H7 (cell line): ENCODE measurements around the gene CATSPERE. TPM values are rescaled to one million over a fixed set of nuclear protein-coding genes. Genes with fewer than 3 reads are reported as not detected.
"Not testable (repeated sequence)": the region's sequence is repeated elsewhere in the genome, so short reads cannot be mapped to it uniquely, and the experiment has no call there.

Experiments used
- DNase-seq: peaks from one replicate; pipeline ENCODE4 v3.0.0; 2012
- H3K27me3 ChIP-seq: 2 replicates; pipeline ENCODE4 v1.6.0; 2011; ENCODE audit warnings: mild to moderate bottlenecking, low read length; ENCODE audit not compliant: control insufficient read depth, insufficient read depth
- H3K36me3 ChIP-seq: replicated peaks from 2 replicates; pipeline ENCODE4 v1.5.1; 2011; ENCODE audit warnings: low read length; ENCODE audit not compliant: control insufficient read depth, insufficient read depth
- H3K4me3 ChIP-seq: 2 replicates; pipeline ENCODE4 v1.5.1; 2011; ENCODE audit warnings: low read depth, mild to moderate bottlenecking, control low read depth, low read length, moderate library complexity; ENCODE audit not compliant: insufficient read depth
- total RNA-seq: library from RNA; depleted of rRNA; stranded (reverse); fragments of >200 nt; shearing (Covaris generic); gene quantifications from 2 replicates; pipeline ENCODE4 v1.2.3, GENCODE V29; 2014

Gene CATSPERE
- total RNA-seq, 1 experiment from 2014 or later, result 0.14 TPM

- H3K27me3 ChIP-seq, result no peaks in the 10 kb centered on the region
- no peak overlapping the region for H3K4me3 ChIP-seq
- no peaks in the 10 kb centered on the region for H3K36me3 ChIP-seq
- no peak for DNase-seq
Measured at GRCh38 chr1:244460197-244460596, 876 bp upstream of the CATSPERE start.

DNA sequence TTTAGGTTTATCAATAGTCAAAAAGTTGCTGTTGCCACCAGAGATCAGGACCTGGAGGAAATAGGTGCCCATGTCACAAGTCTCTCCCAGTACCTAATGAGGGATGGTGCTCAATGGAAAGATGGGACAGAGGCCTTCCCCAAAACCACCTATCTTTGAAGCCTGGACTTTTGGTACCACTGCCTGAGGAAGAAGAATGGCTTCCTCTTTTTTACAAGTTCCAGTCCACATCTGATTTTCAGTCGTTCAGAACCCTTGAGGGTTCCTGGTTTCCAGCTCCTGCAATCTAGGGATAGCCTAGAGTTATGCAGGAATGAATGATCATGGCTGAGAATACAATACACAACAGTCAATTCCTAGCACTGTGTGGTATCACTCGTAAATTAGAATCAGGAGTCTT is 5.7 kb downstream of the CATSPERE start:
- H3K36me3 ChIP-seq, result no peaks in the 10 kb centered on the region
- no peak for DNase-seq
- no peaks in the 10 kb centered on the region for H3K27me3 ChIP-seq
- H3K4me3 ChIP-seq, result no peak overlapping the region

DNA sequence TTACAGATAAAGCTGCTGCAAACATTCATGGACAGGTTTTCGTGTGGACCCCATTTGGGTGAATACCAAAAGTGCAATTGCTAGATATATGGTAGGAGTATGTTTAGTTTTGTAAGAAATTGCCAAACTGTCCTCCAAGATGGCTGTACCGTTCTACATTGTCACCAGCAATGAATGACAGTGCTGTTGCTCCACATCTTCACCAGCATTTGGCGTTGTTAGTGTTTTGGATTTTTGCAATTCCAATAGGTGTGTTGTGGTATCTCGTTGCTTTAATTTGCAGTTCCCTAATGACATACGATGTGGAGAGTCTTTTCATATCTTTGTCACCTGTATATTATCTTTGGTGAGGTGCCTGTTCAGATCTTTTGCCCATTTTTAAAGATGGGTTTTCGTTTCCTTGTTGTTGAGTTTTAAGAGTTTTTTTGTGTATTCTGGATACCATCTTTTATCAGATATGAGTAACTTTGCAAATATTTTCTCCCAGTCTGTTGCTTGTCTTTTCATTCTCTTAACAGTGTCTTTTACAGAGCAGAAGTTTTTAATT is 12.1 kb downstream of the CATSPERE start:
- Histone ChIP-seq H3K36me3 (no peaks in the 10 kb centered on the region), H3K4me3 (no peak overlapping the region), H3K27me3 (no peaks in the 10 kb centered on the region)
- DNase-seq, result no peak

- DNase-seq, H3K36me3 ChIP-seq, H3K4me3 ChIP-seq: not testable (repeated sequence)
Measured at GRCh38 chr1:244484971-244485370, 23.9 kb downstream of the CATSPERE start.

GRCh38 chr1:244494653-244495052 is 33.6 kb downstream of the CATSPERE start:
- Histone ChIP-seq H3K36me3 (no peaks in the 10 kb centered on the region), H3K27me3 (no peaks in the 10 kb centered on the region), H3K4me3 (no peak overlapping the region)
- no peak for DNase-seq

More at GRCh38 chr1:244484971-244485370, 23.9 kb downstream of the CATSPERE start:
- H3K27me3 ChIP-seq, result not testable (repeated sequence)

GRCh38 chr1:244496186-244496585 is 35.1 kb downstream of the CATSPERE start:
- DNase-seq, result no peak
- H3K4me3 ChIP-seq, result no peak overlapping the region
- no peaks in the 10 kb centered on the region for H3K27me3 ChIP-seq
- no peaks in the 10 kb centered on the region for H3K36me3 ChIP-seq

GRCh38 chr1:244497805-244498204 is 36.7 kb downstream of the CATSPERE start:
- H3K27me3 ChIP-seq, result no peaks in the 10 kb centered on the region
- DNase-seq, result no peak
- no peak overlapping the region for H3K4me3 ChIP-seq
- H3K36me3 ChIP-seq, result no peaks in the 10 kb centered on the region

GRCh38 chr1:244499484-244499883 is 38.4 kb downstream of the CATSPERE start:
- not testable (repeated sequence) for H3K4me3 ChIP-seq, DNase-seq, H3K27me3 ChIP-seq, H3K36me3 ChIP-seq

DNA sequence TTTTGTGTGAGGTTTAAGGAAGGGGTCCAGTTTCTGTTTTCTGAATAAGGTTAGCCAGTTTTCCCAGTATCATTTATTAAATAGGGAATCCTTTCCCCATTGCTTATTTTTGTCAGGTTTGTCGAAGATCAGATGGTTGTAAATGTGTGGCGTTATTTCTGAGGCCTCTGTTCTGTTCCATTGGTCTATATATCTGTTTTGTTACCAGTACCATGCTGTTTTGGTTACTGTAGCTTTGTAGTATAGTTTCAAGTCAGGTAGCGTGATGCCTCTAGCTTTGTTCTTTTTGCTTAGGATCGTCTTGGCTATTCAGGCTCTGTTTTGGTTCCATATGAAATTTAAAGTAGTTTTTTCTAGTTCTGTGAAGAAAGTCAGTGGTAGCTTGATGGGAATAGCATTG is 39.4 kb downstream of the CATSPERE start:
- not testable (repeated sequence) for H3K4me3 ChIP-seq, H3K36me3 ChIP-seq, H3K27me3 ChIP-seq, DNase-seq

GRCh38 chr1:244502630-244503029 is 41.6 kb downstream of the CATSPERE start:
- Histone ChIP-seq H3K4me3 (no peak overlapping the region), H3K27me3 (no peaks in the 10 kb centered on the region), H3K36me3 (no peaks in the 10 kb centered on the region)
- no peak for DNase-seq

GRCh38 chr1:244513493-244513892 is 52.4 kb downstream of the CATSPERE start:
- H3K36me3 ChIP-seq, result no peaks in the 10 kb centered on the region
- no peak overlapping the region for H3K4me3 ChIP-seq
- no peaks in the 10 kb centered on the region for H3K27me3 ChIP-seq
- DNase-seq, result no peak

- no peak for DNase-seq
- Histone ChIP-seq H3K36me3 (no peaks in the 10 kb centered on the region), H3K27me3 (no peaks in the 10 kb centered on the region), H3K4me3 (no peak overlapping the region)
Measured at GRCh38 chr1:244515680-244516079, 54.6 kb downstream of the CATSPERE start.

- H3K36me3 ChIP-seq, result no peaks in the 10 kb centered on the region
- DNase-seq, result no peak
- no peaks in the 10 kb centered on the region for H3K27me3 ChIP-seq
- H3K4me3 ChIP-seq, result no peak overlapping the region
Measured at GRCh38 chr1:244536316-244536715, 75.2 kb downstream of the CATSPERE start.

DNA sequence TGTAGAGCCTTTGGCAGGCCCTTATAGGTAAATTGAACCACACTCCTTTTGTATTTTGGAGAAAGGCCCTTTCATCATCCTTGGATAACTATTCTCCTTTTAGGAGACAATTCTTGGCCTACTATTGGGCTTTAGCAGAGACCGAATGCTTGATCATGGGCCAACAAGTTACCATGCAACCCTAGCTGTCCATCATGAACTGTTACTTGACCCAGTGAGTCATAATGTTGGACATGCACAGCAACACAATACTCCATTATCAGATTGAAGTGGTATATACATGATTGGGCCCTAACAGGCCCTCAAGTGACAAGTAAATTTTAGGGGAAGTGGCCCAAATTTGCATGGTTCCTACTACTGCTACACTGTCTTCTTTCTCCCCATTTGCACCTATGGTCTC is 84.4 kb downstream of the CATSPERE start:
- Histone ChIP-seq H3K36me3 (no peaks in the 10 kb centered on the region), H3K4me3 (no peak overlapping the region), H3K27me3 (no peaks in the 10 kb centered on the region)
- DNase-seq, result no peak

GRCh38 chr1:244548558-244549115 is 87.6 kb downstream of the CATSPERE start:
- peak; percentile 2 for DNase-seq
- Histone ChIP-seq H3K4me3 (no peak overlapping the region), H3K27me3 (no peaks in the 10 kb centered on the region), H3K36me3 (no peaks in the 10 kb centered on the region)

GRCh38 chr1:244552336-244552735 is 91.3 kb downstream of the CATSPERE start:
- H3K27me3 ChIP-seq, result no peaks in the 10 kb centered on the region
- H3K36me3 ChIP-seq, result no peaks in the 10 kb centered on the region
- H3K4me3 ChIP-seq, result no peak overlapping the region
- DNase-seq, result no peak
